Amniotic epithelial cell (primary cell): ENCODE data around the gene STX2.
"Not testable (repeated sequence)": the region's sequence is repeated elsewhere in the genome, so short reads cannot be mapped to it uniquely, and the experiment has no call there.

Source experiments
- DNase-seq: peaks from one replicate; pipeline ENCODE4 v3.0.0-alpha.2; 2010; ENCODE audit warnings: low read depth

Gene STX2

GRCh38 chr12:130870442-130871285, 31.6 kb upstream of the STX2 start:
- DNase-seq: peak; percentile 95

- no peak for DNase-seq
Measured at GRCh38 chr12:130868412-130868811, 29.4 kb upstream of the STX2 start.

- DNase-seq: no peak
Measured at GRCh38 chr12:130863298-130863697, 24.2 kb upstream of the STX2 start.

GRCh38 chr12:130862771-130863170, 23.7 kb upstream of the STX2 start:
- DNase-seq: not testable (repeated sequence)

- no peak for DNase-seq
Measured at GRCh38 chr12:130862161-130862560, 23.1 kb upstream of the STX2 start.

GRCh38 chr12:130860311-130860710, 21.3 kb upstream of the STX2 start:
- no peak for DNase-seq

- DNase-seq: no peak
Measured at GRCh38 chr12:130859161-130859560, 20.1 kb upstream of the STX2 start.

GRCh38 chr12:130858084-130858483, 19.0 kb upstream of the STX2 start:
- DNase-seq: no peak

GRCh38 chr12:130856088-130856487, 17.0 kb upstream of the STX2 start:
- DNase-seq: no peak

- DNase-seq: no peak
Measured at GRCh38 chr12:130850418-130851021, 11.5 kb upstream of the STX2 start.

GRCh38 chr12:130849561-130850417, 10.7 kb upstream of the STX2 start:
- DNase-seq: no peak

- DNase-seq: not testable (repeated sequence)
Measured at GRCh38 chr12:130848785-130849305, 9.8 kb upstream of the STX2 start.

- DNase-seq: not testable (repeated sequence)
Measured at GRCh38 chr12:130848105-130848504, 9.1 kb upstream of the STX2 start.

- no peak for DNase-seq
Measured at GRCh38 chr12:130847112-130847511, 8.1 kb upstream of the STX2 start.

GRCh38 chr12:130846369-130846768, 7.3 kb upstream of the STX2 start:
- no peak for DNase-seq

- no peak for DNase-seq
Measured at GRCh38 chr12:130839770-130840404, 837 bp upstream of the STX2 start.

- DNase-seq: no peak
Measured at GRCh38 chr12:130838284-130838950, 633 bp downstream of the STX2 start.

- DNase-seq: no peak
Measured at GRCh38 chr12:130835436-130835835, 3.6 kb downstream of the STX2 start.

- DNase-seq: no peak
Measured at GRCh38 chr12:130835011-130835410, 4.0 kb downstream of the STX2 start.

- peak; percentile 93 for DNase-seq
Measured at GRCh38 chr12:130832561-130833209, 6.4 kb downstream of the STX2 start.

GRCh38 chr12:130831876-130832405, 7.1 kb downstream of the STX2 start:
- no peak for DNase-seq
